ENCODE measurements around the gene EDA.

DNA sequence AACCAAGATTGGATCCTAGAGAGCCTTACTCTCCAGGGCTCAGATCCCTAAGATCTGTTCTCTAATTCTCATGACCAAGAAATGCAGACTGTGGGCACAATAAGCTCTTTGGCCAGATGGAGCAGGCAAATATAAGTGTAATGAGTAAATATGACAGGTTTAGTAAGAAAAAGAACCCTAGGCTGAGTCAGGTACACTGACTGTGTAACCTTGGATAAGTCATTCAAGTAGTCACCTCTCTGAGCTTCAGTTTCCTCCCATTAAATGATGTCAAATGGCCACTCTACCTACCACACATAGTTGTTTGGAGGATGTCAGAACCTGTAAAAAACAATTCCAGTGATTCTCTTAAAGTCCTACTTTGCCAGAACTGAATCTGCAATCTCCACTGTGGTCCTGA is 8.3 kb upstream of the EDA start:
- TF ChIP-seq, protein P1, sequence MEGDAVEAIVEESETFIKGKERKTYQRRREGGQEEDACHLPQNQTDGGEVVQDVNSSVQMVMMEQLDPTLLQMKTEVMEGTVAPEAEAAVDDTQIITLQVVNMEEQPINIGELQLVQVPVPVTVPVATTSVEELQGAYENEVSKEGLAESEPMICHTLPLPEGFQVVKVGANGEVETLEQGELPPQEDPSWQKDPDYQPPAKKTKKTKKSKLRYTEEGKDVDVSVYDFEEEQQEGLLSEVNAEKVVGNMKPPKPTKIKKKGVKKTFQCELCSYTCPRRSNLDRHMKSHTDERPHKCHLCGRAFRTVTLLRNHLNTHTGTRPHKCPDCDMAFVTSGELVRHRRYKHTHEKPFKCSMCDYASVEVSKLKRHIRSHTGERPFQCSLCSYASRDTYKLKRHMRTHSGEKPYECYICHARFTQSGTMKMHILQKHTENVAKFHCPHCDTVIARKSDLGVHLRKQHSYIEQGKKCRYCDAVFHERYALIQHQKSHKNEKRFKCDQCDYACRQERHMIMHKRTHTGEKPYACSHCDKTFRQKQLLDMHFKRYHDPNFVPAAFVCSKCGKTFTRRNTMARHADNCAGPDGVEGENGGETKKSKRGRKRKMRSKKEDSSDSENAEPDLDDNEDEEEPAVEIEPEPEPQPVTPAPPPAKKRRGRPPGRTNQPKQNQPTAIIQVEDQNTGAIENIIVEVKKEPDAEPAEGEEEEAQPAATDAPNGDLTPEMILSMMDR (IDR thresholded peaks at IDR 0.05 in 4 of 5, conservative IDR thresholded peaks at IDR 0.05 in 1 of 5), result no peak
- no peak for TF ChIP-seq POLR2A (IDR thresholded peaks at IDR 0.05)

All from gastrocnemius medialis (tissue), 4 donors.